Vagina (tissue), 2 donors: ENCODE data around the gene CMTM3. TPM values are rescaled to one million over a fixed set of nuclear protein-coding genes. Genes with fewer than 3 reads are reported as not detected.

Experiments used
- DNase-seq, 2 donors: peaks; one replicate each; pipeline ENCODE4 v3.0.0-alpha.2; 2017; ENCODE audit errors: extremely low spot score in 2 of 2
- H3K27ac ChIP-seq: fragments of 200-600 bp; sonication (generic); one replicate; pipeline ENCODE4 v1.5.1; 2019
- H3K27me3 ChIP-seq: fragments of 200-600 bp; sonication (generic); one replicate; pipeline ENCODE4 v1.5.1; 2019
- H3K36me3 ChIP-seq, 2 donors: fragments of 200-600 bp; sonication (generic); one replicate each; pipeline ENCODE4 v1.5.1; 2017 to 2019
- H3K4me1 ChIP-seq: fragments of 200-600 bp; sonication (generic); one replicate; pipeline ENCODE4 v1.5.1; 2019
- H3K4me3 ChIP-seq, 2 donors: fragments of 200-600 bp; sonication (generic); 1 replicate in 1 of 2; 2 replicates in 1 of 2; pipeline ENCODE4 v1.5.1; 2016 to 2019
- H3K9me3 ChIP-seq: fragments of 200-600 bp; sonication (generic); one replicate; pipeline ENCODE4 v1.5.1; 2019
- CTCF ChIP-seq, 3 experiments: fragments of 450-650 bp in 2 of 3; fragments of 200-600 bp in 1 of 3; sonication (generic) in 1 of 3; IDR thresholded peaks; one replicate each; pipeline ENCODE4 v1.5.1; 2017 to 2019; ENCODE audit warnings: antibody characterized with exemption in 3 of 3, mild to moderate bottlenecking in 2 of 3, moderate library complexity in 2 of 3
- POLR2A ChIP-seq, 2 donors: fragments of 450-650 bp; IDR thresholded peaks; one replicate each; pipeline ENCODE4 v1.6.1; 2017; ENCODE audit warnings: antibody characterized with exemption in 2 of 2, mild to moderate bottlenecking in 2 of 2, moderate library complexity in 2 of 2
- POLR2AphosphoS5 ChIP-seq, 2 donors: sonication (generic); formaldehyde crosslinking; IDR thresholded peaks; one replicate each; pipeline ENCODE4 v1.9.0; 2017; ENCODE audit warnings: antibody characterized with exemption in 2 of 2, mild to moderate bottlenecking in 2 of 2, low read depth in 1 of 2; ENCODE audit not compliant: insufficient read depth in 1 of 2
- intact Hi-C: fragments of 100-400 bp; cut with DNase I; formaldehyde crosslinking; loops from one replicate; pipeline ENCODE4 v1.15.1; 2023
- total RNA-seq: library from RNA; depleted of rRNA; stranded (reverse); fragments of >200 nt; gene quantifications from one replicate; pipeline ENCODE4 v1.2.3, GENCODE V29; 2016

CMTM3 gene
- total RNA-seq, result 47.9 TPM

GRCh38 chr16:66604376-66605176 lies at the start of gene CMTM3:
CMTM3 (plus strand) TSS chr16:66604704; CDS start chr16:66604806, 102 bp downstream.
- TF ChIP-seq POLR2AphosphoS5 (IDR thresholded peaks at IDR 0.05; ENCODE audit: insufficient read depth in 1 of 2, low read depth in 1 of 2) (no peak), CTCF (IDR thresholded peaks at IDR 0.05) (peak; percentile 43 to 87 (median 69))
- no peak for DNase-seq
- Histone ChIP-seq H3K4me1 (peaks cover 49% of the 10 kb centered on the region), H3K27ac (peak within 1 kb of the TSS; percentile 95), H3K27me3 (no peaks in the 10 kb centered on the region), H3K36me3 (peaks cover 0 to 5% of the 10 kb centered on the region in 2 donors), H3K9me3 (no peaks in the 10 kb centered on the region), H3K4me3 (peak within 1 kb of the TSS; percentile 83 to 94)
- intact Hi-C loops, result loop anchor here (5.0 to 10.0 kb wide), 3 partner anchors 80 to 197 kb away; no protein-coding TSS in a partner anchor

- H3K9me3 ChIP-seq, result no peaks in the 10 kb centered on the region
- peaks cover 0 to 4% of the 10 kb centered on the region in 2 donors for H3K36me3 ChIP-seq
- TF ChIP-seq CTCF (IDR thresholded peaks at IDR 0.05), result no peak
- TF ChIP-seq POLR2AphosphoS5 (IDR thresholded peaks at IDR 0.05; ENCODE audit: insufficient read depth in 1 of 2, low read depth in 1 of 2), result no peak
- TF ChIP-seq POLR2A (IDR thresholded peaks at IDR 0.05), result no peak
- no peak for DNase-seq
- no peaks in the 10 kb centered on the region for H3K27me3 ChIP-seq
- H3K4me1 ChIP-seq, result peaks cover 8% of the 10 kb centered on the region
- no peak overlapping the region for H3K4me3 ChIP-seq
- H3K27ac ChIP-seq, result no peak overlapping the region
- intact Hi-C loops, result no loop called here
These were observed 44.4 kb upstream of the CMTM3 start for GRCh38 chr16:66560107-66560506.

- intact Hi-C loops, result no loop called here
- no peak overlapping the region for H3K4me3 ChIP-seq
- peaks cover 0 to 10% of the 10 kb centered on the region in 2 donors for H3K36me3 ChIP-seq
- no peaks in the 10 kb centered on the region for H3K9me3 ChIP-seq
- TF ChIP-seq POLR2AphosphoS5 (IDR thresholded peaks at IDR 0.05; ENCODE audit: insufficient read depth in 1 of 2, low read depth in 1 of 2), result no peak
- TF ChIP-seq CTCF (IDR thresholded peaks at IDR 0.05), result no peak
- TF ChIP-seq POLR2A (IDR thresholded peaks at IDR 0.05), result no peak
- H3K27me3 ChIP-seq, result no peaks in the 10 kb centered on the region
- H3K4me1 ChIP-seq, result no peaks in the 10 kb centered on the region
- no peak overlapping the region for H3K27ac ChIP-seq
- DNase-seq, result no peak
These were observed 43.0 kb upstream of the CMTM3 start for GRCh38 chr16:66561381-66562080.

GRCh38 chr16:66562409-66562808 lies 42.1 kb upstream of the CMTM3 start:
- intact Hi-C loops, result no loop called here
- H3K4me1 ChIP-seq, result no peaks in the 10 kb centered on the region
- TF ChIP-seq POLR2A (IDR thresholded peaks at IDR 0.05), result no peak
- TF ChIP-seq CTCF (IDR thresholded peaks at IDR 0.05), result no peak
- no peak for TF ChIP-seq POLR2AphosphoS5 (IDR thresholded peaks at IDR 0.05; ENCODE audit: insufficient read depth in 1 of 2, low read depth in 1 of 2)
- H3K36me3 ChIP-seq, result peaks cover 0 to 14% of the 10 kb centered on the region in 2 donors
- H3K9me3 ChIP-seq, result no peaks in the 10 kb centered on the region
- H3K4me3 ChIP-seq, result no peak overlapping the region
- H3K27ac ChIP-seq, result no peak overlapping the region
- no peak for DNase-seq
- no peaks in the 10 kb centered on the region for H3K27me3 ChIP-seq
